ENCODE data around the gene ASXL3.

The ASXL3 gene

GRCh38 chr18:33755391-33755790 is 177.4 kb downstream of the ASXL3 start:
- DNase-seq (no peak), ATAC-seq (ENCODE audit: insufficient read depth, low read depth) (no peak)
- Histone ChIP-seq H3K9me3 (ENCODE audit: insufficient read depth, low read length, severe bottlenecking) (no peaks in the 10 kb centered on the region), H3K4me3 (ENCODE audit: low read depth in 1 of 2, low read length in 2 of 2) (no peak overlapping the region), H4K20me1 (ENCODE audit: insufficient read depth, low read length) (no peaks in the 10 kb centered on the region), H3K9ac (ENCODE audit: low read depth, low read length) (no peak overlapping the region), H3K27me3 (ENCODE audit: insufficient read depth, low read length, poor library complexity) (no peaks in the 10 kb centered on the region), H2AFZ (ENCODE audit: low read depth, low read length) (no peak overlapping the region), H3K79me2 (ENCODE audit: insufficient read depth, low read length) (no peaks in the 10 kb centered on the region), H3K36me3 (ENCODE audit: insufficient read depth, low read length) (no peaks in the 10 kb centered on the region), H3K27ac (ENCODE audit: low read length) (no peak overlapping the region), H3K4me2 (ENCODE audit: insufficient read depth, low read length) (no peak overlapping the region), H3K4me1 (ENCODE audit: insufficient read depth, low read length) (no peaks in the 10 kb centered on the region)
- TF ChIP-seq CTCF (IDR thresholded peaks at IDR 0.05; ENCODE audit: borderline replicate concordance, extremely low read depth, low read length, poor library complexity, severe bottlenecking): no peak
- TF ChIP-seq EZH2 (IDR thresholded peaks at IDR 0.05; ENCODE audit: borderline replicate concordance, low read depth, low read length, severe bottlenecking): no peak

GRCh38 chr18:33755931-33756560 is 178.0 kb downstream of the ASXL3 start:
- DNase-seq: no peak
- no peak overlapping the region for H3K4me3 ChIP-seq (ENCODE audit: low read depth in 1 of 2, low read length in 2 of 2)

GRCh38 chr18:33757037-33757436 is 179.0 kb downstream of the ASXL3 start:
- Histone ChIP-seq H3K27me3 (ENCODE audit: insufficient read depth, low read length, poor library complexity) (no peaks in the 10 kb centered on the region), H3K4me1 (ENCODE audit: insufficient read depth, low read length) (no peaks in the 10 kb centered on the region), H2AFZ (ENCODE audit: low read depth, low read length) (no peak overlapping the region), H3K4me2 (ENCODE audit: insufficient read depth, low read length) (no peak overlapping the region), H3K79me2 (ENCODE audit: insufficient read depth, low read length) (no peaks in the 10 kb centered on the region), H4K20me1 (ENCODE audit: insufficient read depth, low read length) (no peaks in the 10 kb centered on the region), H3K9ac (ENCODE audit: low read depth, low read length) (no peak overlapping the region), H3K9me3 (ENCODE audit: insufficient read depth, low read length, severe bottlenecking) (no peaks in the 10 kb centered on the region), H3K27ac (ENCODE audit: low read length) (no peak overlapping the region), H3K4me3 (ENCODE audit: low read depth in 1 of 2, low read length in 2 of 2) (no peak overlapping the region), H3K36me3 (ENCODE audit: insufficient read depth, low read length) (no peaks in the 10 kb centered on the region)
- ATAC-seq (ENCODE audit: insufficient read depth, low read depth): no peak
- DNase-seq: no peak
- no peak for TF ChIP-seq CTCF (IDR thresholded peaks at IDR 0.05; ENCODE audit: borderline replicate concordance, extremely low read depth, low read length, poor library complexity, severe bottlenecking)
- TF ChIP-seq EZH2 (IDR thresholded peaks at IDR 0.05; ENCODE audit: borderline replicate concordance, low read depth, low read length, severe bottlenecking): no peak

More at GRCh38 chr18:33755931-33756560, 178.0 kb downstream of the ASXL3 start:
- TF ChIP-seq CTCF (IDR thresholded peaks at IDR 0.05; ENCODE audit: borderline replicate concordance, extremely low read depth, low read length, poor library complexity, severe bottlenecking) (no peak), EZH2 (IDR thresholded peaks at IDR 0.05; ENCODE audit: borderline replicate concordance, low read depth, low read length, severe bottlenecking) (no peak)
- H3K36me3 ChIP-seq (ENCODE audit: insufficient read depth, low read length): no peaks in the 10 kb centered on the region
- H3K4me1 ChIP-seq (ENCODE audit: insufficient read depth, low read length): no peaks in the 10 kb centered on the region
- H2AFZ ChIP-seq (ENCODE audit: low read depth, low read length): no peak overlapping the region
- H3K4me2 ChIP-seq (ENCODE audit: insufficient read depth, low read length): no peak overlapping the region
- no peak for ATAC-seq (ENCODE audit: insufficient read depth, low read depth)
- no peaks in the 10 kb centered on the region for H3K79me2 ChIP-seq (ENCODE audit: insufficient read depth, low read length)
- H3K9me3 ChIP-seq (ENCODE audit: insufficient read depth, low read length, severe bottlenecking): no peaks in the 10 kb centered on the region
- H3K27me3 ChIP-seq (ENCODE audit: insufficient read depth, low read length, poor library complexity): no peaks in the 10 kb centered on the region
- no peak overlapping the region for H3K27ac ChIP-seq (ENCODE audit: low read length)
- H3K9ac ChIP-seq (ENCODE audit: low read depth, low read length): no peak overlapping the region
- H4K20me1 ChIP-seq (ENCODE audit: insufficient read depth, low read length): no peaks in the 10 kb centered on the region
